Omental fat pad (tissue), 4 donors: ENCODE data around the gene YOD1. TPM values are rescaled to one million over a fixed set of nuclear protein-coding genes. Genes with fewer than 3 reads are reported as not detected.

Experiments
- ATAC-seq: fragments of 150-250 bp; one replicate; pipeline ENCODE4 v1.9.1; 2016; ENCODE audit warnings: mild to moderate bottlenecking, moderate library complexity; ENCODE audit not compliant: low FRiP score
- DNase-seq: peaks from one replicate; pipeline ENCODE4 v3.0.0-alpha.2; 2019; ENCODE audit warnings: low spot score
- total RNA-seq, 4 donors: library from RNA; depleted of rRNA; stranded (reverse); fragments of >200 nt; gene quantifications; one replicate each; pipeline ENCODE4 v1.1.0, GENCODE V29; 2016
- TF ChIP-seq, protein P1 (sequence below), 3 donors: fragments of 450-650 bp; IDR thresholded peaks; one replicate each; pipeline ENCODE4 v1.5.1; 2016 to 2017; ENCODE audit warnings: antibody characterized with exemption in 3 of 3, mild to moderate bottlenecking in 3 of 3, moderate library complexity in 2 of 3

YOD1 gene
- total RNA-seq, 4 donors from 2014 or later = 6.1 to 11.7 (median 7.9) TPM

DNA sequence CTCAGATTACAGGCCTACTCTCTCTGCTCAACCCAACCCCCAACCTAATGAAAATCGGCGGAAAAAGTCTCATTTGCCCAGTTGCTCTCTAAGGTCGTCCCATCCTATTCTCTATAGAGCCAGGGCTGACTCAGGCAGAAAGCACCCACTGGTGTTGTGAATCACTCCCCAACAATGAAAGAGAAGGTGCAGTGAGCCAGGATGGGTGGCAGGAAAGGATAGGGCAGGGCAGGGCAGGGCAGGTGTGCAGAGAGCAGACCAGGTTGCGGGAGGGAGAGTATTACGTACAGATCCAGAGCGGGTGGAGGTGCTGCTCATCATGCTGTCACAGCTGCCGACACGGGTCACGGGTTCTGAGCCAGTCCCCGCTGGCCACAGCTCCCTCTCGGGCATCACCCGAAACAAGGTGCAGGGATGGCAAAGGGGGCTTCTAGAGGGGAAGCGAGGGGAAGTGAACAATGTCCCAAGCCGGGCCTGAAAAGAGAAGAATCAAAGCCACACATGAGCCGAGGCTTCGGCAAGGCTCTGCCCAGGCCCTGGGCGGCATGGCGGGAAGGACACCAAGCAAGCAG, 23.7 kb downstream of the YOD1 start:
- TF ChIP-seq, protein P1, sequence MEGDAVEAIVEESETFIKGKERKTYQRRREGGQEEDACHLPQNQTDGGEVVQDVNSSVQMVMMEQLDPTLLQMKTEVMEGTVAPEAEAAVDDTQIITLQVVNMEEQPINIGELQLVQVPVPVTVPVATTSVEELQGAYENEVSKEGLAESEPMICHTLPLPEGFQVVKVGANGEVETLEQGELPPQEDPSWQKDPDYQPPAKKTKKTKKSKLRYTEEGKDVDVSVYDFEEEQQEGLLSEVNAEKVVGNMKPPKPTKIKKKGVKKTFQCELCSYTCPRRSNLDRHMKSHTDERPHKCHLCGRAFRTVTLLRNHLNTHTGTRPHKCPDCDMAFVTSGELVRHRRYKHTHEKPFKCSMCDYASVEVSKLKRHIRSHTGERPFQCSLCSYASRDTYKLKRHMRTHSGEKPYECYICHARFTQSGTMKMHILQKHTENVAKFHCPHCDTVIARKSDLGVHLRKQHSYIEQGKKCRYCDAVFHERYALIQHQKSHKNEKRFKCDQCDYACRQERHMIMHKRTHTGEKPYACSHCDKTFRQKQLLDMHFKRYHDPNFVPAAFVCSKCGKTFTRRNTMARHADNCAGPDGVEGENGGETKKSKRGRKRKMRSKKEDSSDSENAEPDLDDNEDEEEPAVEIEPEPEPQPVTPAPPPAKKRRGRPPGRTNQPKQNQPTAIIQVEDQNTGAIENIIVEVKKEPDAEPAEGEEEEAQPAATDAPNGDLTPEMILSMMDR (IDR thresholded peaks at IDR 0.05) = no peak
- DNase-seq = no peak
- ATAC-seq = no peak

DNA sequence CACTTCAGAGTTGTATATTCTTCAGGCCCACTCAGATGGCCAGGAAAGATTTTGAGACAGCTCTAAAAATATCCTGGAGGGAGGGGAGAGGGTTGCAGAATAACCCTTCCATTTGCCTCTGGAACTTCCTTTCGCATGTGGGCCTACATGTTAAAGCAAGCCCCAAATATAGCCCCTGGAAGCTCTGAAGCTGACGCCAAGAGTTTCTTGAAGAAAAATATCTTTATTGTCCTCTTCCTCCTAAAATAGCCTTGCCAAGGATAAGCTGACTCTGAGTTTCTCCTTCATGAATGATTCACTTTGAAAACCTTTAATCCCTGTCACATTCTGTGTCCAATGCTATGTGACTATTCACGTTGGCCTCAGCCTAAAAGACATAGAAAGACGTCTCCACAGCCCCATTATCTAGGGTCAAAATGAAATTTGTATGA, 24.9 kb downstream of the YOD1 start:
- ATAC-seq = no peak
- TF ChIP-seq, protein P1 (IDR thresholded peaks at IDR 0.05) = no peak
- no peak for DNase-seq

DNA sequence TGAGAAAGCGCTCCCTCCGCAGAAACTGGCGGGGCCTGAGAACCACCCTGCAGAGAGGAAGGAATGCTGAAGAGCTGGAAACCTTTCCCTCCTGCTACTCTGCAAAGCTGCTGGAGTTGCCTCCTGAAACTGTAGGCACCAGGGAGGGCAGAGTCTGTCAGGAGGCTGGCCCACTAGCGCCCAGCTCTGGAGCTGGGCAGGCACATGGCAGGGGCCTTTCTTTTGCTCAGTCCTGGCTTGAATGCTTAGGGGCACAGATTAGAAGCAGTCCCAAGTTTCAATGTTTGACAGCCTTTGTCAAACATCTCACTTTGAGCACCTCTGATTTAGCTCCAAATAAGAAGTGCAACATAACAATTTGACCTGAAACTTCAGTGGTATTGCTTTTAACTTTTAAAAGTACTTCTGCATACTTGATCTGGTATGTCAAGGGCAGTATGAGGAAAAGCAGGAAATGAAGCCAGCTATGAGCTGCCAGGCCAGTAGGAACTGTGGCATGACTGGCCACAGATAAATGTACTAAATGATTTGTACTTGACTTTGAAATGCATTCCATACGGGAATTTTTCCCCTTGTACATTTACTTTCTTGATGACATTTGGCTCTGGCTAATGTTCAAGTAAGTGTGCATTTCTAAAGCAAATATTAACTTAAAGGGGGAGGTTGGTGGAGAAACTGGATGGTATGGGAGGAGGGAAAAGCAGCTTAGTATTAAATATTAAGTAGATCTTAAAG, 25.7 kb downstream of the YOD1 start:
- ATAC-seq (no peak), DNase-seq (no peak)
- TF ChIP-seq, protein P1 (IDR thresholded peaks at IDR 0.05) = no peak

DNA sequence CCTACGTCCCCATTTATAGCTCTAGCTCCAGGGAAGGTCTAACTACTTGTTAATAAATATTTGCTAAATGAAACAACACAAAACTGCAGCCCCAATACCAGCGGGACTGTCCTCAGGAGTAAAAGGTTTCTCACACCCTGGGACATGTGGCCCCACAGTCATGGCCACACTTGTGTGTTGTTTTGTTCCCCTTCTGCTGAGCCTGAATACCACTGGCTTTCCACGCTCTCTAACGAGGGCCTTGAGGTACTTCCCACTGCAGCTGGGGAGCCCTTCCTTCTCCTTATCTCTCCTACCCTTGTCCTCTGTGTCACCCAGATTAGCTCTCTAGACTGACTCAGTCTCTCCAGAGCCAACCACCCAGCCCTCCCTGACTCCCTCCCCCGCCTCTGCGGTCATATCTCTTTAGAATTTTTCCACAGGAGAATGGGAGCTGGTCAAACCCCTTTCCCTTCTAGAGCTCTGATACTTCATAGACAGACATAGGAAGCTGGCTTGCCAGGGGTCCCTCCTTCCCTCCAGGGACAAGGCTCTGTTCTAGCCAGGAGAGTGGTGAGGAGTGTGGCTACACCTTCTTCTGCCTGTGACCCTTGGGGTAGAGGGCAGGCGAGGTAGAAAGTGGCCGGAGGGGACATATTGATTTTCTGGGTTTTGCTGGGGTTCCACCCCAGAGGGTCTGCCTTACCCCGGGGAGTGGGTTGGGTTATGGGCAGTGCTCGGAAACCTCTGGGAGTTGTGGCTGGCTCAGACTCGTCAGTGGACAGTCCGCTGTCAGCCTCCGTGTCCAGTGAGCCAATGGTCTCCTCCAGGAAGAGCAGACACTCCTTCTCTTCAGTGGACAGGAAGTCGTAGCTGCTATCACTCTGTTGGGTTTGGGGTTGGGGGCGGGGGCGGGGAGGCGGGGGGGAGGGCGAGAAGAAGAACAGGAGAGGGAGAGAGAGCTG, 26.5 kb downstream of the YOD1 start:
- ATAC-seq (no peak), DNase-seq (no peak)
- TF ChIP-seq, protein P1 (IDR thresholded peaks at IDR 0.05) = no peak

DNA sequence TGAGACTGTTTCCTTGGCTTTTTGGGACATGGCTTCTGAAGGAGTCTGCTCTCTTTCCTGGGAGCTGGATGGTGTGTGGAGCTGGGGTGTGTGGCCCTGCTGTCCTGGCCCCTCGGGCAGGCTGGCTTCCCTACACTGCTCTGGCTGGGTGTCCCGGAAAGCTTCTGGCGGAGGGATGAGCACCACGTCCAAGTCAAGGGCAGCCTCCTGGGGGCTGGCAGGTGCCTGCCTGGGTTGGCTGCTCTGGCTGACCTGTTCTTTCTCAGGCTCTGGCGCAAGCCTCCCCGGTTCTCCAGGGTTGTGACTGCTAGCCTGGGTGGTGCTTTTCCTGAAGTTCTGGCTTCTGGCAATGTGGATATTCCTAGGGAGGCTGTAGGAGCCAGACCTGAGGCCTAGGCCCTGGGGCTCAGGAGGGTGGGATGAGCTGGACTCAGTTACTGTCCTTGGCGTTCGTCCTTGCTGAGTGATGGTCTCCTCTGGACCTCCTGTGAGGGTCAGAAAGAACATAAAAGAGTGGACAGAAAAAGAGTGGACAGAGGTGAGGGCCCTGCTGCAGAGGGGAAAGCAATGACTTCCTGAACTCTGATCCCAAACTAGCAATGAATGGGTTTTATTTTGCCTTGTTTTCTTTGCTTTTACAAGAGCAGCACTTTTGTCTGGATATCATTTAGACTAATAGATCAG, 27.9 kb downstream of the YOD1 start:
- ATAC-seq (no peak), DNase-seq (no peak)
- TF ChIP-seq, protein P1 (IDR thresholded peaks at IDR 0.05) = no peak

DNA sequence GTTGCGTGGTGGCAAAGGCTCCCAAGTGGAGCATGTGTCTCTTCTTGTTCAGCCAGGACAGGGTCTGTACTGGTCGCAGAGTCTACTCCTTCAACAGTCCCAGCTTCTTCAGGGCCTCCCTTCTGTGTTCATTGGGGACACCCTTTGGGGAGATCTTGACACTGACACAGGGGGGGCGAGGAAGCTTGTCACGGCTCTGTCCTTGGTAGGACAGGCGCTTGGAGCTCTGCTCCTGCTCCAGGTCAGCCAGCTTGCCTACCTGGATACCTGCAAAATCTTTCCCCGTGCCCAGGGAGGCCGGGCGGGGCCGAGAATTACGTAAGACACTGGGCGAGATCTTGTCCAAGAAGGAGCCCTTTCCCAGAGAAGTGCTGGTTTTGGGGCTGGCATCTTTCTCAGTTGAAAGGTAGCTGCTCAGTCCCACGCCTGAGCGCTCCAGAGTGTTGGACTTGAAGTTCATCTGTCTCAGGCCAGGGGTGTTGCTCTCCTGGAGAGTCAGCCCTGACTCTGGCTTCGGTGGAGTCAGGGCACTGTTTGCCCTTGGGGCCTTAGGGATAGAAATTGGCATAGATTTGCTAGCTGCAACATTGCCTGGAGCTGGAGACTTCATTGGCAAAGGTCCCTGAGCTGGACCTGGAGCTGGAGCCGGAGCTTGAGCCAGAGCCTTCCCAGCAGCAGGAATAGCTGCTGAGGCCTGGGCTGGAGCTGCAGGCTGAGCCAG, 29.0 kb downstream of the YOD1 start:
- TF ChIP-seq, protein P1 (IDR thresholded peaks at IDR 0.05) = no peak
- no peak for ATAC-seq
- DNase-seq = no peak
